ENCODE data around the gene HLCS.
A peak's percentile ranks its signal among the peaks of the same experiment; 100 is the strongest.

The HLCS gene

GRCh38 chr21:36873513-36873912 lies 93.0 kb downstream of the HLCS start (continued):
- TF ChIP-seq, protein P1, sequence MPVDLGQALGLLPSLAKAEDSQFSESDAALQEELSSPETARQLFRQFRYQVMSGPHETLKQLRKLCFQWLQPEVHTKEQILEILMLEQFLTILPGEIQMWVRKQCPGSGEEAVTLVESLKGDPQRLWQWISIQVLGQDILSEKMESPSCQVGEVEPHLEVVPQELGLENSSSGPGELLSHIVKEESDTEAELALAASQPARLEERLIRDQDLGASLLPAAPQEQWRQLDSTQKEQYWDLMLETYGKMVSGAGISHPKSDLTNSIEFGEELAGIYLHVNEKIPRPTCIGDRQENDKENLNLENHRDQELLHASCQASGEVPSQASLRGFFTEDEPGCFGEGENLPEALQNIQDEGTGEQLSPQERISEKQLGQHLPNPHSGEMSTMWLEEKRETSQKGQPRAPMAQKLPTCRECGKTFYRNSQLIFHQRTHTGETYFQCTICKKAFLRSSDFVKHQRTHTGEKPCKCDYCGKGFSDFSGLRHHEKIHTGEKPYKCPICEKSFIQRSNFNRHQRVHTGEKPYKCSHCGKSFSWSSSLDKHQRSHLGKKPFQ (tag by site-specific recombination; IDR thresholded peaks at IDR 0.05): no peak

GRCh38 chr21:36867291-36867905 lies 99.1 kb downstream of the HLCS start:
- CTCF ChIA-PET: interaction anchor here (0.6 to 1.4 kb wide), 6 partner anchors 21 to 224 kb away, joined by 3 to 4 read pairs (median 3); no protein-coding TSS in a partner anchor
- H3K9me3 ChIP-seq (ENCODE audit: control insufficient read depth, insufficient read depth, low read depth, low read length): no peaks in the 10 kb centered on the region

DNA sequence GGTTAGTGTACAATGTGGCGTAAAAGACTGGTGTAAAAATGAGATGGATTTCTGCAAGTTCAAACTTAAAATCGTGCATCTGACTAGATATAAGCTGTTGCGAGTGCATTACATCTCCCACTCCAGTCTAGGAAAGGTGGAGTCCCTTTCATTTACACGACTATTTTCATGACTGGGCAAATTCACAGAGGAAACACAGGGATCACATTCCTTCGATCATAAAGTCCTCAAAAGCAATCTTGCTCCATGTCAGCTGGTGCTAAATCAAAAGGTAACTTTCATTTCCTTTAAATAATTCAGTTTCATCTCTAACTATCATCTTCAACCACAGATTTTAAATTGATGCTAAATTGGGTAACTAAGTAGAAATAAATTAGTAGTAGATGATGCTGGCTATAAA lies 100.0 kb downstream of the HLCS start:
- Histone ChIP-seq H3K36me3 (ENCODE audit: control insufficient read depth in 2 of 2, insufficient read depth in 1 of 2, low read length in 2 of 2) (no peaks in the 10 kb centered on the region), H3K4me3 (ENCODE audit: low read depth, low read length) (no peak overlapping the region), H3K4me1 (ENCODE audit: control insufficient read depth, insufficient read depth, low read length) (no peaks in the 10 kb centered on the region), H3K9me3 (ENCODE audit: control insufficient read depth, insufficient read depth, low read depth, low read length) (no peaks in the 10 kb centered on the region), H3K27ac (ENCODE audit: extremely low read depth, low read depth, low read length) (no peak overlapping the region)
- no peak for TF ChIP-seq ZNF558 (tag by site-specific recombination; IDR thresholded peaks at IDR 0.05)
- no peak for TF ChIP-seq ZNF521 (tag by site-specific recombination; IDR thresholded peaks at IDR 0.05)
- TF ChIP-seq ZSCAN30 (tag by site-specific recombination; IDR thresholded peaks at IDR 0.05): no peak
- peak; percentile 26; the same call in 1 of the 2 replicates for TF ChIP-seq ZNF664 (tag by site-specific recombination; IDR thresholded peaks at IDR 0.05)
- TF ChIP-seq KLF8 (tag by site-specific recombination; IDR thresholded peaks at IDR 0.05): no peak
- TF ChIP-seq PRDM1 (tag by site-specific recombination; IDR thresholded peaks at IDR 0.05): peak; percentile 58; the same call in 1 of the 2 replicates
- 0 out of 2 replicates have a peak, but pooled peaks have one; percentile 11 for TF ChIP-seq ZNF600 (tag by site-specific recombination; IDR thresholded peaks at IDR 0.05)
- CTCF ChIA-PET: interaction anchor here (1.4 kb wide), 2 partner anchors 10 to 51 kb away, joined by 4 to 6 read pairs; no protein-coding TSS in a partner anchor
- POLR2A ChIA-PET: no interaction called here

More at GRCh38 chr21:36867291-36867905, 99.1 kb downstream of the HLCS start:
- POLR2A ChIA-PET: no interaction called here
- no peak overlapping the region for H3K4me3 ChIP-seq (ENCODE audit: low read depth, low read length)
- TF ChIP-seq ZNF514 (tag by site-specific recombination; IDR thresholded peaks at IDR 0.05) (no peak), ZNF776 (tag by site-specific recombination; IDR thresholded peaks at IDR 0.05; ENCODE audit: borderline replicate concordance) (no peak)
- H3K27ac ChIP-seq (ENCODE audit: extremely low read depth, low read depth, low read length): no peak overlapping the region
- no peaks in the 10 kb centered on the region for H3K4me1 ChIP-seq (ENCODE audit: control insufficient read depth, insufficient read depth, low read length)
- H3K36me3 ChIP-seq (ENCODE audit: control insufficient read depth in 2 of 2, insufficient read depth in 1 of 2, low read length in 2 of 2): no peaks in the 10 kb centered on the region

DNA sequence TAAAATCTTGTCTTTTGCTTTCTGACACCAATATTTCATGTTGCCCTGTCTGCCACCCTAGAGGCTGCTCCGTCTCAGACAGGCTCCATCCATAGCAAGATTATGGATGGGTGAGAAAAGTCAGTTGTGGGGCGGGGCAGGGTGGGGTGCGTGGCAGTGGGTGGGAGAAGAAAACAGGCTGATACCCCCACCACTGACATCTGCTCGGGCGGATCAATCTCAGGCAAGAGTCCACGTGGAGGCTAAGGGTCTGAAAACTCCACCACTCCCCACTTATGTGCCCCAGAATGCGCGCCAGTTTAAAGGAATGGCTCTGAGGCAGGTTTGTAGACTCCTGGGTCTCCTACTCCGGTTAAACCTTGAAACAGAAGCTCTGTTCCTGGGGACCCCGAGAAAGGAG lies 101.5 kb downstream of the HLCS start:
- Histone ChIP-seq H3K4me3 (ENCODE audit: low read depth, low read length) (no peak overlapping the region), H3K4me1 (ENCODE audit: control insufficient read depth, insufficient read depth, low read length) (peaks cover 9% of the 10 kb centered on the region), H3K9me3 (ENCODE audit: control insufficient read depth, insufficient read depth, low read depth, low read length) (no peaks in the 10 kb centered on the region), H3K36me3 (ENCODE audit: control insufficient read depth in 2 of 2, insufficient read depth in 1 of 2, low read length in 2 of 2) (no peaks in the 10 kb centered on the region), H3K27ac (ENCODE audit: extremely low read depth, low read depth, low read length) (no peak overlapping the region)
- ChIA-PET CTCF (interaction anchor here (0.6 to 2.4 kb wide), 5 partner anchors 11 to 63 kb away, joined by 3 to 9 read pairs (median 4); no protein-coding TSS in a partner anchor), POLR2A (no interaction called here)
- TF ChIP-seq KLF1 (tag by site-specific recombination; IDR thresholded peaks at IDR 0.05): peak; percentile 80
- no peak for TF ChIP-seq ZNF140 (tag by site-specific recombination; IDR thresholded peaks at IDR 0.05)
- TF ChIP-seq SCRT2 (tag by site-specific recombination; IDR thresholded peaks at IDR 0.05): no peak
- TF ChIP-seq AEBP2 (tag by site-specific recombination; IDR thresholded peaks at IDR 0.05; ENCODE audit: borderline replicate concordance): no peak
- no peak for TF ChIP-seq REPIN1 (tag by site-specific recombination; IDR thresholded peaks at IDR 0.05; ENCODE audit: low read depth)
- TF ChIP-seq ZNF501 (tag by site-specific recombination; IDR thresholded peaks at IDR 0.05): no peak
